ENCODE measurements around the gene GOLGA5.
"Not testable (repeated sequence)": the region's sequence is repeated elsewhere in the genome, so short reads cannot be mapped to it uniquely, and the experiment has no call there.

DNA sequence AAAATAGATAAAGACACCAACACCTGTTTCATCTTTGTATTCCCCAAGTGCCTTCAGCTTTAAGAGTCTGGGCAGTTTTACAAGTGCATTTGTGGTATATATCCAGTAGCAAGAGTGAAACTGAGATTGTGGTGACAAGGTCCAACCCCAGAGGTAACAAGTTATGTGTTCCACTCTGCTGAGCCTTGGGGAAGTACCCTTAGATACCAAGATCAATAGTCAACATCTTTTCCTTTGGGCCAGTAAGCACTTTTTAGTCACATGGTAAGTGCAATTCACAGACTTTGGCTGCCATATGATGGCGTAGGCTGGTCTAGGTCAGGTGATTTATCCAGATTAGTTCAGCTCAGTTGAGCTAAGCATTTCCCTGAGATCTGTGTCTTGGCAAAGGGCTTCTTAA lies 25.9 kb upstream of the GOLGA5 start:
- not testable (repeated sequence) for TF ChIP-seq POLR2AphosphoS5, POLR2A (IDR thresholded peaks at IDR 0.05)
- TF ChIP-seq, protein P1, sequence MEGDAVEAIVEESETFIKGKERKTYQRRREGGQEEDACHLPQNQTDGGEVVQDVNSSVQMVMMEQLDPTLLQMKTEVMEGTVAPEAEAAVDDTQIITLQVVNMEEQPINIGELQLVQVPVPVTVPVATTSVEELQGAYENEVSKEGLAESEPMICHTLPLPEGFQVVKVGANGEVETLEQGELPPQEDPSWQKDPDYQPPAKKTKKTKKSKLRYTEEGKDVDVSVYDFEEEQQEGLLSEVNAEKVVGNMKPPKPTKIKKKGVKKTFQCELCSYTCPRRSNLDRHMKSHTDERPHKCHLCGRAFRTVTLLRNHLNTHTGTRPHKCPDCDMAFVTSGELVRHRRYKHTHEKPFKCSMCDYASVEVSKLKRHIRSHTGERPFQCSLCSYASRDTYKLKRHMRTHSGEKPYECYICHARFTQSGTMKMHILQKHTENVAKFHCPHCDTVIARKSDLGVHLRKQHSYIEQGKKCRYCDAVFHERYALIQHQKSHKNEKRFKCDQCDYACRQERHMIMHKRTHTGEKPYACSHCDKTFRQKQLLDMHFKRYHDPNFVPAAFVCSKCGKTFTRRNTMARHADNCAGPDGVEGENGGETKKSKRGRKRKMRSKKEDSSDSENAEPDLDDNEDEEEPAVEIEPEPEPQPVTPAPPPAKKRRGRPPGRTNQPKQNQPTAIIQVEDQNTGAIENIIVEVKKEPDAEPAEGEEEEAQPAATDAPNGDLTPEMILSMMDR (IDR thresholded peaks at IDR 0.05) = not testable (repeated sequence)
